Sigmoid colon (tissue), 4 donors: ENCODE results near the gene EAPP.

Source experiments
- CTCF ChIP-seq, 4 experiments: fragments of 450-650 bp in 3 of 4; fragments of 200-600 bp in 1 of 4; IDR thresholded peaks; one replicate each; pipeline ENCODE4 v1.5.1; 2016 to 2019; ENCODE audit warnings: antibody characterized with exemption in 4 of 4, mild to moderate bottlenecking in 3 of 4, moderate library complexity in 2 of 4
- EP300 ChIP-seq, 4 donors: sonication (generic); formaldehyde crosslinking; IDR thresholded peaks; one replicate each; pipeline ENCODE4 v1.6.1; 2017; ENCODE audit warnings: antibody characterized with exemption in 4 of 4
- POLR2A ChIP-seq, 2 donors: fragments of 450-650 bp; IDR thresholded peaks; one replicate each; pipeline ENCODE4 v1.6.1; 2016; ENCODE audit warnings: antibody characterized with exemption in 2 of 2, mild to moderate bottlenecking in 2 of 2, moderate library complexity in 2 of 2
- POLR2AphosphoS5 ChIP-seq, 4 donors: sonication (generic); formaldehyde crosslinking; IDR thresholded peaks; one replicate each; pipeline ENCODE4 v1.6.1; 2017; ENCODE audit warnings: antibody characterized with exemption in 4 of 4

GRCh38 chr14:34482463-34482862 is 57.0 kb downstream of the EAPP start:
- TF ChIP-seq POLR2A (IDR thresholded peaks at IDR 0.05) = no peak
- no peak for TF ChIP-seq CTCF (IDR thresholded peaks at IDR 0.05)
- no peak for TF ChIP-seq EP300 (IDR thresholded peaks at IDR 0.05)
- no peak for TF ChIP-seq POLR2AphosphoS5 (IDR thresholded peaks at IDR 0.05)
